22Rv1 (cell line): ENCODE data around the gene COL2A1.

Experiments
- H3K27ac ChIP-seq: fragments of 450-650 bp; 2 replicates; pipeline ENCODE4 v1.5.1; 2017
- CTCF ChIP-seq: fragments of 450-650 bp; IDR thresholded peaks from 2 replicates; pipeline ENCODE4 v1.5.1; 2017; ENCODE audit warnings: mild to moderate bottlenecking
- ZFX ChIP-seq: fragments of 450-650 bp; IDR thresholded peaks from 2 replicates; pipeline ENCODE4 v1.6.1; 2017; ENCODE audit warnings: antibody characterized with exemption, borderline replicate concordance

The COL2A1 gene

GRCh38 chr12:47939009-47939601 lies 65.2 kb downstream of the COL2A1 start:
- no peak for TF ChIP-seq CTCF
- TF ChIP-seq ZFX: no peak

DNA sequence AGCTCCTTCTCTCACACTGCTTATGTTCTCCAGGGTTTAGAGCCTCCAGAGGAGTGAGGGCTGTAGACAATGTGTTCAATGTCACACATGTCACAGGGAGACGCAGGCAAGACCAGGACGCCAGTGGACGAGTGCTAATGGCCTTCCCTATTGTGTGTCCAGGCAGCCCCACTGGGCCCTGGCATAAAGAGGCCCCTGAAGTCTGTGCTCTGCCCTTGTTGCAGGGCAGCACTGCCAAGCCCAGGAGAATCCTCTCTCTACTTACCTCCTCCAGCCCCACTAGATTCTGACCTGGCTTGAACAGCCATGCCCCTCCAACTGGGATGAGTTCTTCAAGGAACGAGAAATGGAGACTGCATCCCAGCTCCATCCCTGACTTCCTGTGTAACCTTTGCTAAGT lies 65.7 kb downstream of the COL2A1 start:
- H3K27ac ChIP-seq: no peak overlapping the region
- TF ChIP-seq ZFX (no peak), CTCF (no peak)

More at GRCh38 chr12:47939009-47939601, 65.2 kb downstream of the COL2A1 start:
- no peak overlapping the region for H3K27ac ChIP-seq

- H3K27ac ChIP-seq: no peak overlapping the region
- TF ChIP-seq CTCF: no peak
- TF ChIP-seq ZFX: no peak
Observed at GRCh38 chr12:47938093-47938492, 66.2 kb downstream of the COL2A1 start.

DNA sequence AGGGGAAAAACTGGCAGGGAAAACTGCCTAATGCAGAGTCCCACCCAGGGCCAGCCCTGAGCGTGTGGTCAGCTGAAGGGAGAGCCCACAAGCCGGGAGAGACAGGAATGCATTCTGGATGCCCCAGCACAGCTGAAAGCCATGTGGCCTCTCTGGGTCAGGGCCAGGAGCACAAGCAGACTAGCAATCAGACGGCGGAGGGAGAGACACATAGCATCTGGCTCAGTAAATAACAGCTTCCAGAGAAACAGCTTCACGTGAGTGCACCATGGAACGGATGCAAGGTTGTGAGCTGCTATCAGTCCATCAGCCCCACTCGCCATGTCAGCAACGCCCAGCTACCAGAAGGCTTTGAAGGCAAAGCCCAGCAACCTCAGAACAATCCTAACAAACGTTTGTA lies 69.1 kb downstream of the COL2A1 start:
- no peak overlapping the region for H3K27ac ChIP-seq
- TF ChIP-seq CTCF: no peak
- TF ChIP-seq ZFX: no peak

DNA sequence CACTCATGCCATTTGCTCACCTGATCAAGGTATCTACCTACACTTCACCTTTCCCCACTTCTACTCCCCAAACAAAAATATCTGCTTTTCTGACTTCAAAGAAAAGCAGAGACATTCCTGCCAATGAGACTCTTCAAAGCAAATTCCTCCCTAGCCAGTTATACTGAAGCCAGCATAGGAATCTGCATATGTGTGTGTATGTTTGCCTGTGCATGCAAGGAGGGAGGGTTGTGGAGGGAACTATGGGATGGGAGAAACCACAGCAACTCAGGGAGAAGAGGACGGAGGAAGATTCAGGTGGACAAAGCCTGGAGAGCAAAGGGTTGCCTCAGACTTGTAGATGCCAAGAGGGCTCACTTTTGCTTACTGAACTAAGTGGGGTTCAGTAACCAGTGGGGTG lies 73.1 kb downstream of the COL2A1 start:
- no peak for TF ChIP-seq CTCF
- TF ChIP-seq ZFX: no peak
- H3K27ac ChIP-seq: no peak overlapping the region

DNA sequence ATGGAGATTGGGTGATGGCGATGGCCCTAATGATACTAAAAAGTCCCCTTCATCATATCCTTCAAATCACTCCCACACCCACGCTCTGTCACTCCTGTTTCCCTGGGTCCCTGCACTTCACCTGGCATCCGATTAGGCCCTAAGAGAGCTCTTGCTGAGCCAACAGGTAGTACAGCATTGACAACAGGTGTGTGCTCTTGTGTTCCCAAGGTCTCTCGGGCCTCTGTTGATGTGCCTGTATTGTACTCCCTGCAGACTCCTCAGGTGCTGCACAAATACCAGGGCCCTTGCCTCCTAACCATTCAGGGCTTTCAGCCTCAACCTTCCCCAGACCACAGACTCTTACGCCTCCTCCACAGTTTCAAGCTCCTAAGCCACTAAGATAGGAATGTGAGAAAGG lies 73.6 kb downstream of the COL2A1 start:
- TF ChIP-seq ZFX: no peak
- no peak for TF ChIP-seq CTCF
- no peak overlapping the region for H3K27ac ChIP-seq

GRCh38 chr12:47927346-47927745 lies 76.9 kb downstream of the COL2A1 start:
- TF ChIP-seq CTCF (no peak), ZFX (no peak)
- H3K27ac ChIP-seq: no peak overlapping the region
